Stimulated activated naive CD8-positive, alpha-beta T cell treated with anti-CD3 and anti-CD28 coated beads, Interleukin-15, Interleukin-2, amounts not matched to agents 100 ng/mL and 50 ng/mL, for 24 hours (primary cell): ENCODE results near the gene MIF.
"Not testable (repeated sequence)": the region's sequence is repeated elsewhere in the genome, so short reads cannot be mapped to it uniquely, and the experiment has no call there.

ENCODE experiments used
- H3K27ac Mint-ChIP-seq: one replicate; pipeline ENCODE4 v1.8.0; 2021; ENCODE audit warnings: mild to moderate bottlenecking, mixed read lengths
- H3K27me3 Mint-ChIP-seq: one replicate; pipeline ENCODE4 v1.8.0; 2021; ENCODE audit warnings: mixed read lengths
- H3K36me3 Mint-ChIP-seq: one replicate; pipeline ENCODE4 v1.8.0; 2021; ENCODE audit warnings: low read depth, mixed read lengths
- H3K4me1 Mint-ChIP-seq: one replicate; pipeline ENCODE4 v1.8.0; 2021; ENCODE audit warnings: low read depth, mixed read lengths
- H3K4me3 Mint-ChIP-seq: one replicate; pipeline ENCODE4 v1.8.0; 2021; ENCODE audit warnings: mild to moderate bottlenecking, mixed read lengths
- H3K9me3 Mint-ChIP-seq: one replicate; pipeline ENCODE4 v1.8.0; 2021; ENCODE audit warnings: mixed read lengths

MIF gene

GRCh38 chr22:23926561-23926960 lies 32.4 kb downstream of the MIF start:
- Mint-ChIP-seq H3K27me3 (peaks cover 4% of the 10 kb centered on the region), H3K4me1 (no peaks in the 10 kb centered on the region), H3K36me3 (peaks cover 10% of the 10 kb centered on the region), H3K27ac (no peak overlapping the region), H3K4me3 (no peak overlapping the region), H3K9me3 (peaks cover 15% of the 10 kb centered on the region)

- no peaks in the 10 kb centered on the region for H3K4me1 Mint-ChIP-seq
- H3K36me3 Mint-ChIP-seq, result no peaks in the 10 kb centered on the region
- H3K27me3 Mint-ChIP-seq, result peaks cover 4% of the 10 kb centered on the region
- no peaks in the 10 kb centered on the region for H3K9me3 Mint-ChIP-seq
- H3K27ac Mint-ChIP-seq, result no peak overlapping the region
- H3K4me3 Mint-ChIP-seq, result no peak overlapping the region
These were observed 44.3 kb downstream of the MIF start for GRCh38 chr22:23938328-23939016.

GRCh38 chr22:23939017-23939357 lies 44.8 kb downstream of the MIF start:
- Mint-ChIP-seq H3K9me3 (no peaks in the 10 kb centered on the region), H3K4me3 (no peak overlapping the region), H3K4me1 (no peaks in the 10 kb centered on the region), H3K27ac (no peak overlapping the region), H3K27me3 (peaks cover 4% of the 10 kb centered on the region), H3K36me3 (no peaks in the 10 kb centered on the region)

- H3K4me1 Mint-ChIP-seq, H3K4me3 Mint-ChIP-seq, H3K36me3 Mint-ChIP-seq, H3K27me3 Mint-ChIP-seq, H3K27ac Mint-ChIP-seq, H3K9me3 Mint-ChIP-seq: not testable (repeated sequence)
These were observed 46.0 kb downstream of the MIF start for GRCh38 chr22:23940166-23940565.
